HG02763 (cell line): ENCODE data around the gene BTBD9.

Experiments
- ATAC-seq: cut with Tn5 transposase; IDR thresholded peaks from one replicate; pipeline ENCODE4 v1.9.1; 2021; ENCODE audit warnings: mild to moderate bottlenecking, moderate library complexity; ENCODE audit not compliant: unreplicated experiment

BTBD9 gene

DNA sequence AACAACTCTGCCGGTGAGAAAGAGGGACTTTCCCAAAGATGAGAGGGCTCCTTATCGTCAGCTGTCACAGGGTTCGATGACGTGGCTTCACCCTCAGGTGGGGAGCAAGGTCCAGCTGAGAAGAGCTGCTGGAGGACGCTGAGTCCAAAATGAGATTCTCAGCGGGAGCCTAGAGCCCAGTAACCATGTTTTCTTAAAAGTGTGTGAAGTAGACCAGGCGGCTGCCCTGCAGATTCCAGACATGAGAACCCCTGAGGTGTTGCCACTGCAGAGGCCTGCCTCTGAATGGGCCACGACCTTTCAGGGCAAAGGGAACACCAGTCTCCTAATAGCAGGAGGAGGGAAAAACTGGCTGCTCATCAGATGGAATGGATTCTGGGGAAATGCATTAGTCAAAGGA, 375.1 kb downstream of the BTBD9 start:
- ATAC-seq, result no peak

DNA sequence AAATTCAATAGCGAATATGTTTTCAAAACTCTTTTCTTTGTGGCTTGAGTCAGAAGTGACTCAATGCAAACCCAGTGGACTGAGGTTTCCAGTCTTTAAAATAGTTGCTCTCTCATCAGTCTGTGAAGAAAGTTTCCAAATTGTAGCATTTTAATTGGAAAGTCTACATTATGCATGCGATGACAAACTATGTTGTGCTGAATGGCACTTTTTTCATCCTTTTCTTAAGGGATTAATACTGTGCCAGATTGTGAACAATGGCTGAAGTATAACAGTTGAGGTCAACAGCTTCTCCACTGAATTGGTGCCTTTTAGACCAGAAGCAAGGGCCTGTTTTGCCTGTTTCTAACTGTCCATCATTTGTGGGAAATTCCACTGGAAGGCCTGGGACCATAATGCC, 377.1 kb downstream of the BTBD9 start:
- no peak for ATAC-seq

DNA sequence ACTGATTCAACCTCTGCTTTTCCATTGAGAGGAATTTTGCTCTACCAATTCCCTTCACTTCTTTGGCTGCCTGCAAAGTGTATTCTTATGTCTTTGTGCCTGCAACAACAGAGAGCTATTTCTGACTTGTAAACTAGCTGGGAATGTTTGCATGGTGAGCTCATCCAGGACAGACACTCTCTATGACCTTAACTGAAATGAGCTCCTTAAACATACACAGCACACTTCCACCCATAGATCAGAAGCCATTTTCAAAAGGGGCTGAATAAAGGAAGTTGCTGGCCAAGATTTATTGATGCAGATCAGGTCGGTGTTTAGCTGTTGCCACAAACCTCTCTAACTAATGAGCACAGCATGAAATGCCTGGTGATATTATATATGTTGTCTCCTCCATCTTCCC, 377.7 kb downstream of the BTBD9 start:
- no peak for ATAC-seq

GRCh38 chr6:38261626-38262025, 378.1 kb downstream of the BTBD9 start:
- no peak for ATAC-seq

DNA sequence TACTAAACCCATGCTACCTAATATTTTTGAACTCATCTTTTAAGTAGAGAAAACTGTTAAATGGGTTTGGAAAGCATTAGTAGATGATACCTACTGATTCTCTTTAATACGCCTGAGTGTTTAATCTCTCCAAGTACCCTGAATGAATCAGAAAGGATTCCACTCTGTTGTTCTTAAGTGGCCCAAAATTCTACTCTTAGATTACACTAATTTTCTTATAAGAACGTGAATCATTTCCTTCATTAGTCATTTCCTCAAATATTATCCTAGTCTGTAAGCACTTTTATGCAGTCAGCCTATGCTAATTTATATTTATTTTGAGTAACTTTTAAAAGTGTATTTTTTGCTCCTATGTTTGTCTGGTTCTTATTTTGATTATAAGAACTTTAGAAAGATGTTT, 380.0 kb downstream of the BTBD9 start:
- no peak for ATAC-seq

DNA sequence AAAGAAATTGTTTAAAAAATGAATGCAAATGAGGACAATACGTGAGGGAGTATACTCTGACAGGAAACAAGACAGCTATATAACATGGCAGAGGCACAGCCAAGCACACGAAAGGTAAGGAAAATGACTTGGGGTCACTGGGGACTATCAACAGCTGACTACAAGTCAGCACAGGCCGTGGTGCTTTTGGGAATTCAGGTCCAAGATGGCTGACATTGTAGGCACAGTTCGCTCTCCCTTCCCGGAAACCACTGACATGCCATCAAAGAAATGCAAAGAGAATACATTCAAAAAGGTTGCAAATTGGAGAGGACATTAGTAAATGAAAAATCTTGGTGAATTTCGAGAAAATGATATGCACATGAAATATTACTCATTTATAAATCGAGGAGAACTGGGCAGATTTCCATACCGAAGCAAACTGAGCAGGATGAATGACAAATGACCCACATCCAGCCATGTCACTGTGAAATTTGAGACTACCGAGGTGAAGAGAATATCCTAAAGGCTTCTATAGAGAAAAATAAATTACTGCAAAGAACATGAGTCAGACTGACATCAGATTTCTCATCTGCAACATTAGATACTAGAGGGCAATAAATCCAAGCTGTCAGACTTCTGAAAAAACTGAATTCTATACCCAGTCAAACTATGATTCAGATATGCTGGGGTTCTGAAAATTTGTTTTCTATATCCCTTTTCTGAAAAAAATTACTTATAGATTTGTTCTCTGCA, 391.1 kb downstream of the BTBD9 start:
- ATAC-seq, result no peak

DNA sequence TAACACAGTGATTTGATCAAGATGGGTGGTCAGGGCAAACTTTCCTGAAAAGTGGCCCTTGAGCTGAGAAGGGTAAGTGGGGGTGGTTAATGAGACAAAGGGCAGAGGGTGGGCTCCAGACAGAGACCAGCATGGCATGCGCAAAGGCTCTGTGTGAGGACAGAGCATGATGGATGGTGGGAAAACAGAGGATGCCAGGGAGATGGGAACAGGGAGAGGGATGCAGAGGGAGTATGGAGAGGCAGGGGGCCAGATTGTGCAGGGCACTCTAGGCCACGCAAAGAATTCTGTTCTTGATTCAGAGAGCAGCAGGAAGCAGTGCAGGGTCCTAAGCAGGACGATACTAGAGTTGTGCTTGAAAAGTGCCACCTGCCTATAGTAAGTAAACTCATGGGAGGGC, 394.4 kb downstream of the BTBD9 start:
- no peak for ATAC-seq

- ATAC-seq, result no peak
Measured at GRCh38 chr6:38244869-38245268, 394.9 kb downstream of the BTBD9 start.

DNA sequence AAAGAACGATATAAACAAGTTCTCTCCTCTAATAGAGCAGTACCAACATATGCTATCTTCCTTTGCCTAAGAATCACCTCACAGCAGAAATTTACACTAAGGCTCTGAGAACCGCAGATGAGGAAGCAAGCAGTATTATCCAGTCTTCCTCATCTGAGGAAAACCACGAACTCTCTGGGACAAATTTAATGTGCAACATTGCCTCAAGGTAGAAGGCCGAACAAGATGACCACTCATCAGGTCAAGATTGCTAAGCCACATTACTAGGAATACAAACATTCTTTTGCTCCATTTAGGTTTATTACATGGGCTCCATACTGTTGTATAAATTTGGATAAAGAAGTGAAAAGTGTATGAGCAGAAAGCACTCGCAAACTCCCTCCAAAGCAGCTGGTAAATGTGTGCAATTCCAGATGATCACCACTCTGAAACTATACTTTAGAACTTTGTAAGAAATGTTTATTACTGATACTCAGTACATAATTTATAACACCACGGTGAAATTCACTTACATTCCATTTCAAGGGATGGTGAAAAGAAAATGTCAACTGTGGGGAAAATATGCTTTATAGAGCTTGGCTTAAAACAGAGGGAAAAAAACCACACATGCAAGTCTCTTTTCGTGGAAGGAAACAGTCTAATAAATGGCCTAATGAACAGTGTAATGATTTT, 398.4 kb downstream of the BTBD9 start:
- no peak for ATAC-seq

GRCh38 chr6:38239719-38240451, 399.8 kb downstream of the BTBD9 start:
- no peak for ATAC-seq

- ATAC-seq, result no peak
Measured at GRCh38 chr6:38236631-38237030, 403.1 kb downstream of the BTBD9 start.

GRCh38 chr6:38234934-38235682, 404.6 kb downstream of the BTBD9 start:
- peak; percentile 56 for ATAC-seq

- no peak for ATAC-seq
Measured at GRCh38 chr6:38234141-38234540, 405.6 kb downstream of the BTBD9 start.

GRCh38 chr6:38233161-38233791, 406.5 kb downstream of the BTBD9 start:
- no peak for ATAC-seq

- ATAC-seq, result no peak
Measured at GRCh38 chr6:38225766-38226165, 414.0 kb downstream of the BTBD9 start.

DNA sequence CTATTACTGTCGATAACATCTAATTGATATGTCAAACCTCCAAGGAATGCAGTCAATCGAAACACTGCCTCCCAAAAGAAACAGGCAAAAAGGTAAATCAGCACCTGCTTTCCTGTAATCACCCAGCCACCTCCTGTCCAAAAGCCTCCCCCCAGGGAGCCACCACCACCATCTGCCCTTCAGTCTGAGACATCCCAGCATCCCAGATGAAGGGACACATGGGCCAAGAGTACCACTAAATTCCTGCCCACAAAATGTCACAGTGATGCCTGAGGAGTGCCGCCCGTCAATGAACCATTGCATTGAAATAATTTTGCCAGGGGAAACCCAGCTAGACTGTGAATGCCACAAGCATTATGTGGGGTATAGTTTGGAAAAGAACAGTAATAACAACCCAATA, 418.5 kb downstream of the BTBD9 start:
- ATAC-seq, result no peak

DNA sequence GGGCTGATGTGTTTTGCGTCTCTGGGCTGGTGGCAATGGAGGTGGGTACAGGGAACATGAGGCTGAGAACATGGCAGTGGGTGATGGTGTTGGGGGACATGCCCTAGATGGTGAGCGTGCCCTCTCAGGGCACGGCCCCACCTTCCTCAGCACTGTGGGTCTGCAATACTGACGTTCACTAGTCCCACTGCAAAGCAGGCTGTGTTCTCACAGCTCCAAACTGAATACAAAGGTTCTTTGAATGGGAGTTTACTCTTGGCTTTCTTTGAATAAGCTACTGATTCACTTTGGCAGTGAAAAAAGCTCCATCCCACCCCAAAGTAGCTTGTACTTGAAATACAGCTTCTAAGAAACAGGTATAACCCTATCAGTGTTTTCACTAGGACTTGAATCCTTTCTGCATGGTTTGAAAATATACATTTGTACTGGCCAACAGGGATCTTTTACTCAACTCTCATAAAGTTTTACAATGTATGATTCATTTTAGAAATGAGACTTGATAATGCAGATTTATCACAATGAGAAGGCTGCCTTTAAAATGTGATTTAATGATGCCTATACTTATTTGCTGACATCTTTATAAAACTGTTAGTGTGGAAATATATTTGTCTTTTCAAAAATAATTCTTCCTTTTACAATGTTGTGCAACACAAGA, 419.5 kb downstream of the BTBD9 start:
- no peak for ATAC-seq

GRCh38 chr6:38218235-38218634, 421.5 kb downstream of the BTBD9 start:
- no peak for ATAC-seq

GRCh38 chr6:38216451-38216850, 423.3 kb downstream of the BTBD9 start:
- no peak for ATAC-seq

DNA sequence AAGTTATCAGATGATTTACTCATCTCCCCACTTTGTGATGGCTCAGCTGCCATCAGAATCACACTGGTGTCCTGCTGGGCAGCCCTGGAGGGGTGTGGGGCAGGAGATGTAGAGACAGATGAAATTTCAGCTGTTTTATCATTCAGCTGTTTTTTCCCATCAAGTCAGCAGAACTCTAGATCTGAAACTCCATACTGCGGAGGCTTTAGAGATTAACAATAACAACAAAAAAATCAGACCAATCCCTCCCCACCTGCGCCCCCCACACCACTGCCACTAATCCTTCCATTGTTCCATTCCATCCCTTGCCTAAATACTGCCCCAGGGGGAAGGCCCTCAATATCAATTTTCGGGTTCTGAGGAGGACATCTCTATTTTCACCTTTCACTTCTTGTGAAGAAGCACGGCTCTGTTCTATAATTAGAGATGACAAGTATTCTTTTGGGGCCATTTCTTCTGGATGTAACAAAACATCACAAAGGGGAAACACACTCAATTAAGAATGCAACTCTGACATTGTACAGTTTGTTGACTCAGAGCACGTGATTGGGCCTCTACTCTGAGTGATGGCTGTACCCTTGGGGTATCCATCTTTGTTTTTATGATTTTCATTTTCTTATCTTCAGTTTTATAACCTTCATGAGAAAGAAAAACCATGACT, 423.9 kb downstream of the BTBD9 start:
- no peak for ATAC-seq
